Measurements from ENCODE around the gene PTPN5.
"Not testable (repeated sequence)": the region's sequence is repeated elsewhere in the genome, so short reads cannot be mapped to it uniquely, and the experiment has no call there.

Gene PTPN5

DNA sequence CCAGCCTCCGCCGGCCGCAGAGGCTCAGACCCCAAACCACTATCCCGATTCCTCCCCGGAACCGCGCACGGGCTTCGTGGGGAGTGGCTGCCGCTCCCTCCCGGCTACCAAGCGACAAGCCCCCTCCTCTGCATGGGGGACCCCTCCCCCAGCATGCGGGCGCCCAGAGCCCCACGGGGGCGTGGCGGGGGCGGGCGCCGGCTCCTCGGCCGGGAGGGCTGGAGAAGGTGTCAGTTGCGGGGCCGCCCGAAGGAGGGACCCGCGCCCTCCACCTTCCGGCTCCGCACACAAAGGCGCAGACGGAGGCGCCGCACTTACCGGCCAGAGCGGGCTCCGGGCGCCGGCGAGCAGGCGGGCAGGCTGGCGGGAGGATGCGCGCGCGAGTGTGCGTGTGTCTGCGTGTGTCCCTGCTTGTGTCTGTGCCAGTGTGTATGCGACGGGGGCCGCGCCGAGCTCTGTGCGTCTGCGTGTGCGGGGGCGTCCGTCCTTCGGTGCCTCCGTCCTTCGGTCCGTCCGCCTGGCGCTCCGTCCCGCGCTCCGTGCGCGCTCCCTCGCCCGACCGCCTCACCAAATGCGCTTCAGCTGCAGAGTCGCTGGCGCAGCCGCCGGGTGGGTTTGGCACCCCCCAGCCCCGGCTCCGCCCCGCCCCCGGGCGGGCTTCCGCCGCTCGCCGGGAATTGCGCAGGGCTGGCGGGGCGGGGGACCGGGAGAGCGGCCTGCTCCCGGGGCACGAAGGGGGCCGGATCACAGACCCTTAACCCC, at the start of gene PTPN5:
PTPN5 (minus strand) TSS at position 592 of the 762 bp plus-strand sequence. CDS start 19,840 bp downstream, outside the sequence.
- ATAC-seq = no peak
- Mint-ChIP-seq H3K4me3 (no peak within 1 kb of the TSS), H3K27ac (no peak within 1 kb of the TSS), H3K27me3 (peaks cover 63% of the 10 kb centered on the region), H3K9me3 (no peaks in the 10 kb centered on the region), H3K36me3 (no peaks in the 10 kb centered on the region), H3K4me1 (peaks cover 7% of the 10 kb centered on the region)

DNA sequence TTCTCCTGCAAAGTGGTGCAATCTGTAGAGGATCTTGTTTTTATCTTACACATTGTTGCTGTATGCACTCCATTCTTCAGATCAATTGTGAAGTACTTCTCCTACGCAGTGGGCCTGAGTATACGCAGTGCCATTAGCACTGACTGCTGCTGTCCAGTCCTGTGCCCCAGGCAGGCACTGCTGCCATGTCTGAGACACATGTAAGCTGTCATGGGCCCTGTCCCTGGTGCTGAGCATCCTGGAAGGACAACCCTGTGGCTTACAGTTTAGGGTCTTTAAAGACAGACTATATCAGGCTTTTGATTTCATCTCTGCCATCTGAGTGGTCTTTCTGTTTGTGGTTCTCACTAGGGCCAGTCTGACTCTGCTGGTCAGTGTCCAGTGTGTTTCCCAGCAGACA, 44.8 kb upstream of the PTPN5 start:
- peaks cover 46% of the 10 kb centered on the region for H3K27me3 Mint-ChIP-seq
- peaks cover 20% of the 10 kb centered on the region for H3K9me3 Mint-ChIP-seq
- H3K4me1 Mint-ChIP-seq = no peaks in the 10 kb centered on the region

DNA sequence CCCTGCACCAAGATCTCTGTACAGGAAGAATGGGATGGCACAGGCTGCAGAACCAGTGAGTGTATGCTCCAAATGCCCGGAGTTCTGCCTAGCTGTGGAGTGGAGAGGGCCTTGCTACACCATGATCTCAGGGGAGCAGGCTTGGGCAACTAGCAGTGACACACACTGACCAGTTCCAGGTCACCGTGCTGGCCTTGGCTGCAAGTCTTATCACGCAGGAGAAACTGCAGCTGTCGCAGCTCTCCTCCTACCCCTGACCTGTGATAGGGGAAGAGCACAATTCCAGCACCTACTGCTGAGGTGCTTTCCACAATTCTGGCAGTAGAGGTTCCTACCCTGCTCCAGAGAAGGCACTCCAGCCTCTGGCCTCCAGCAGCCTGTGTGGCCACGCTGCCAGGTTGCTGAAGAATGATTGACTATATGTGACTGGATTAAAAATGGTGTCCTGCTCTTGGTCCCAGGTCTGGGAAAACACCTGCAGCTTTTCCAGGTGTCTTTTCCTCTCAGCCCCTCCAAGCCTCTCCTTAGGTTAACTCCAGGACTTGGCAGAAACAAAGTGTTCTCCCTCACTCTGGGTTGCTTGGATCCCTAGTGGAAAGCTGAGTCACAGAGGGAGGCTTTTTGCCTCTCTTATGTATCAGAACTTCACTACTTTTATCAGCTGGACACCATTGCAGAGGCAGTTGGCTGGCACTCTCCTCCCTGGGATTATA, 43.3 kb upstream of the PTPN5 start:
- Mint-ChIP-seq H3K27ac (no peak overlapping the region), H3K27me3 (peaks cover 49% of the 10 kb centered on the region), H3K36me3 (peaks cover 5% of the 10 kb centered on the region), H3K4me3 (no peak overlapping the region), H3K9me3 (peaks cover 17% of the 10 kb centered on the region), H3K4me1 (no peaks in the 10 kb centered on the region)
- no peak for ATAC-seq

More for the DNA sequence above, 44.8 kb upstream of the PTPN5 start:
- peaks cover 5% of the 10 kb centered on the region for H3K36me3 Mint-ChIP-seq
- ATAC-seq = no peak
- H3K4me3 Mint-ChIP-seq = no peak overlapping the region
- H3K27ac Mint-ChIP-seq = no peak overlapping the region

DNA sequence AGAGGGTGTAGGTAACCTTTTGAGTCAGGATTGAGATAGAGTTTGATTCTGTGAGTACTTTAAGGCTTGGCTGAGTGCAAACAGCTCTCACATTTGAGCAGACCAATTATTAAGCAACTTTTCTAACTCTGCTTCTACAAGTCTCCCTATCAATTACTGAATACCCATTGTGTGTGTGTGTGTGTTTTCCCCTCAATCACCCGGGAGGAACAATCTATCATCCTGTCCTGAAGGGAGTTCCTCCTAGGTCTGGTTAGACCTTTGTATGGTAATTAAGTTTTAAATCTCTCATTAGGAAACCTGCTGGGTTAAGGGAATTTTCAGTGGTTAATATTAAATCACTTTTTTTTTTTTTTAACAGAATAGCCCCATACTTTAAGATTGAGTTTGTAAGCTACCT, 28.6 kb upstream of the PTPN5 start:
- not testable (repeated sequence) for H3K27ac Mint-ChIP-seq, H3K4me3 Mint-ChIP-seq, H3K4me1 Mint-ChIP-seq, ATAC-seq, H3K36me3 Mint-ChIP-seq, H3K27me3 Mint-ChIP-seq, H3K9me3 Mint-ChIP-seq

DNA sequence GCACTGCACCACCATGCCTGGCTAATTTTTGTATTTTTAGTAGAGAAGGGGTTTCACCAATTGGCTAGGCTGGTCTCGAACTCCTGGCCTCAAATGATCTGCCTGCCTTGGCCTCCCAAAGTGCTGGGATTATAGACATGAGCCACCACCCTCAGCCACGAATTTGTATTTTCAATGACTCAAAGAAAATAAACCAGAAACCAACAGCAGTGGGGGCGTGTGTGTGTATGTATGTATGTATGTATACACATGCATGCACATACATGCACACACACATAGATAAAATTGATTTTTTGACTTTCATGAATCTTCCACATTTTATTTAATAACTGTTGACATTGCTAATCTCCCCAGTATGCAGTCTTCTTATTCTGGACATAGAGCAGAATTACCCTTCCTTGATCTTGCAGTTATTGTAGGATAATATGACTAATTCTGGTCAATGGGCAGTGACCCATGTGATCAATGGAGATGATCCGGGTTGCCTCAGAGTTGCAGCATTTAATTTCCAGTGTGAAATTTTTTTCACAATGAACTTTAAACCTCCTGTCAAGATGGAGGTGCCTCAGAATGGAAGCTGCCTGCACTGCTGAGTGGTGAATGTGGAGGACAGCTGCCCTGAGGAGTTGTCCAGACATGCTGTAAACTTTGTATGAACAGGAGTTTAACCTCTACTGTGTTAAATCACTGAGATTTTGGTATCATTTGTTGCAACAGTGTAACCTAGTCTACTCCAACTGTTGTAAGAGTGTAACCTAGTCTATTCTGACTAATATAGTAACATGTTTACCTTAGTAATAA, 12.8 kb upstream of the PTPN5 start:
- H3K36me3 Mint-ChIP-seq = no peaks in the 10 kb centered on the region
- no peaks in the 10 kb centered on the region for H3K9me3 Mint-ChIP-seq
- no peak overlapping the region for H3K4me3 Mint-ChIP-seq
- peaks cover 17% of the 10 kb centered on the region for H3K27me3 Mint-ChIP-seq
- no peak overlapping the region for H3K27ac Mint-ChIP-seq
- no peak for ATAC-seq
- H3K4me1 Mint-ChIP-seq = no peaks in the 10 kb centered on the region

GRCh38 chr11:18802381-18803257, 11.0 kb upstream of the PTPN5 start:
- ATAC-seq = no peak

DNA sequence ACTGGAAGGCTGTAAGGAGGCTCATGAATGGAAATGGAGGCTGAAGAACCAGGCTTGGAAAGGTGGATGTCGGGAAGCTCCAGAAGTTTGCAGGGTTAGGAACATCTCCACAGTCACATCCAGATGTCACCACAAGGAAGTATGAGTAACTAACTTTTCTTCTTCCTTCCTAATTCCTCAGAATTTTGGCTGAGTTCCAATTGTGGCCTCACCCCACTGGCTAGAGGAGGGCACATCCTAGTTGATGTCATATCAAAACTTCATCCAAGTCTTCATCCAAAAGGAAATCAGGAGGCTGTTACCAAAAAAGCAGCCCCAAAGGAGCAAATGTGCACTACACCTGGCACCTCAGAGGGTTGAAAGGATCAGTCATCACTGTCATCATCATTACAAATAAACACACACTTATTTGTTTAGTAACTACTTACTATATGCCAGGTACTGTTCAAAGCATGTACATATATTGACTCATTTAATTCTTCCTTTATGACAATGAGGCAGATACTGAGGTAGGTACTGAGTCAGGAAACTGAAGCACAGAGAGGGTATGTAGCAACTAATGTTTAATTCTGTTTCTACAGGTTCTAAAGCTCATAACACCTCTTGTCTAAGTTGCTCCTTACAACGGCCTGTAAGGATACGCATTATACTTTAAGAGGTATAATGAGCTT, 7.3 kb upstream of the PTPN5 start:
- Mint-ChIP-seq H3K4me3 (no peak overlapping the region), H3K9me3 (no peaks in the 10 kb centered on the region), H3K36me3 (no peaks in the 10 kb centered on the region), H3K27ac (no peak overlapping the region), H3K27me3 (peaks cover 39% of the 10 kb centered on the region), H3K4me1 (no peaks in the 10 kb centered on the region)
- ATAC-seq = no peak

More at GRCh38 chr11:18802381-18803257, 11.0 kb upstream of the PTPN5 start:
- H3K4me3 Mint-ChIP-seq = no peak overlapping the region
- no peaks in the 10 kb centered on the region for H3K9me3 Mint-ChIP-seq
- H3K4me1 Mint-ChIP-seq = no peaks in the 10 kb centered on the region
- no peaks in the 10 kb centered on the region for H3K36me3 Mint-ChIP-seq
- H3K27ac Mint-ChIP-seq = no peak overlapping the region
- peaks cover 16% of the 10 kb centered on the region for H3K27me3 Mint-ChIP-seq

DNA sequence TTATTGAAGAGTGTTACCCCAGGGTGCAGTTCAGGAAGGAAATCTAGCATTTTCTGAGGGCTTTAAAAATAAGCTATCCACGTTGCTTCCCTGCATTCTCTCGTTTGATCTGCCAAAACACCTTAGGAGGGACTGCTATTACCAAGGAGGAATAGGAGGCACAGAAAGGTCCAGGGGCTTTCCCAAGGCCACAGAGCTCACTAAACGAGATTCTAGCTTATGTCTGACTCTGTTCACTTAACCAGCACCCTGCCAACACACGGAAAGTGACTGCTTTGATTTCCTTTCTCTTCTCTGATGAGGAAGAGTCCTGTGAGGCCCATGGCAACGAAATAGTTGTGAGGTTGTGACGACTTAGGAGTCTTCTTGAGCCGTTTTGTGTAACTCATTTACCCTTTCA, 3.4 kb upstream of the PTPN5 start:
- H3K27ac Mint-ChIP-seq = no peak overlapping the region
- H3K4me3 Mint-ChIP-seq = no peak overlapping the region
- peaks cover 7% of the 10 kb centered on the region for H3K4me1 Mint-ChIP-seq
- no peaks in the 10 kb centered on the region for H3K36me3 Mint-ChIP-seq
- no peak for ATAC-seq
- H3K9me3 Mint-ChIP-seq = no peaks in the 10 kb centered on the region
- H3K27me3 Mint-ChIP-seq = peaks cover 58% of the 10 kb centered on the region

- H3K4me3 Mint-ChIP-seq = no peak overlapping the region
- no peak for ATAC-seq
These were observed 1.2 kb upstream of the PTPN5 start for GRCh38 chr11:18792827-18793226.

GRCh38 chr11:18791969-18792628, 501 bp upstream of the PTPN5 start:
- ATAC-seq = no peak
- no peak overlapping the region for H3K4me3 Mint-ChIP-seq
- H3K4me1 Mint-ChIP-seq = peaks cover 7% of the 10 kb centered on the region
- H3K27ac Mint-ChIP-seq = no peak overlapping the region
- peaks cover 68% of the 10 kb centered on the region for H3K27me3 Mint-ChIP-seq
- no peaks in the 10 kb centered on the region for H3K9me3 Mint-ChIP-seq
- no peaks in the 10 kb centered on the region for H3K36me3 Mint-ChIP-seq

More at GRCh38 chr11:18792827-18793226, 1.2 kb upstream of the PTPN5 start:
- Mint-ChIP-seq H3K27ac (no peak overlapping the region), H3K9me3 (no peaks in the 10 kb centered on the region), H3K36me3 (no peaks in the 10 kb centered on the region), H3K4me1 (peaks cover 7% of the 10 kb centered on the region), H3K27me3 (peaks cover 70% of the 10 kb centered on the region)

DNA sequence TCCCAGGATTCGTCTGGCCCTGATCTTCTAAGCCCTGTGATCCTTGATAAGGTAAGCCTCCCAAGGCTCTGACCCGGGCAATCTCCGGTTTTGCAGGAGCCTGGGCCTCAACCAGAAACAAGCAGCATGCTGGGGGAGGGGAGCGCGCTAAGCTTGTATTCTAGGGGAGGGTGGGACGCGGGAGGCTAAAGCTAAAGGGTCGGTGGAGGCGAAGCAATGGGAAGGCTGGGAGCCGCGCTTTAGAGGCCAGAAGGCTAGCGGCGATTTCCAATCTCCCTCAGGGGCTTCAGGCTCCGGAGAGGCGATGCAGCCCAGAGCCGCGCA, 753 bp downstream of the PTPN5 start:
- Mint-ChIP-seq H3K27me3 (peaks cover 63% of the 10 kb centered on the region), H3K9me3 (no peaks in the 10 kb centered on the region), H3K27ac (no peak overlapping the region), H3K4me1 (peaks cover 7% of the 10 kb centered on the region), H3K36me3 (no peaks in the 10 kb centered on the region), H3K4me3 (no peak overlapping the region)
- ATAC-seq = no peak

GRCh38 chr11:18789942-18790341, 1.7 kb downstream of the PTPN5 start:
- Mint-ChIP-seq H3K9me3 (no peaks in the 10 kb centered on the region), H3K4me1 (peaks cover 7% of the 10 kb centered on the region), H3K27me3 (peaks cover 62% of the 10 kb centered on the region), H3K36me3 (no peaks in the 10 kb centered on the region), H3K4me3 (no peak overlapping the region), H3K27ac (no peak overlapping the region)
- ATAC-seq = peak; percentile 27

DNA sequence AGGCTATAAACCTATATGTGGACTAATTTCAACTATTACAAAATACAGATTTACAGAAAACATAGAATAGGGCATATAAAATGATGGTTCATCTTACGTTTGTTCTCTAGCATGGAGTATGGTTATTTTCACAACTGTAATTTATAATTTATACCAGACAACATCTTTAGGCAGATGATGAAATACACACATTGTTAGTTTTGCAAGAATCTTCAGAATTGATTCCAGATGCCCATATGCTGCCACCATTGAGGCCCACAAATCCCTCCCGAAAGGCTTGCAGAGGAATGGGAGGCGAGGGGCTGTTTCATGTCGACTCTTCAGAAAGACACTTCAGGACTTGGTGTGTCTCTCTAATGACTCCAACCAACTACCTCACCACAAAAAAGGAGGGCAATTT, 6.2 kb downstream of the PTPN5 start:
- Mint-ChIP-seq H3K27me3 (peaks cover 40% of the 10 kb centered on the region), H3K9me3 (no peaks in the 10 kb centered on the region), H3K4me3 (no peak overlapping the region), H3K36me3 (no peaks in the 10 kb centered on the region), H3K27ac (no peak overlapping the region), H3K4me1 (no peaks in the 10 kb centered on the region)
- no peak for ATAC-seq

DNA sequence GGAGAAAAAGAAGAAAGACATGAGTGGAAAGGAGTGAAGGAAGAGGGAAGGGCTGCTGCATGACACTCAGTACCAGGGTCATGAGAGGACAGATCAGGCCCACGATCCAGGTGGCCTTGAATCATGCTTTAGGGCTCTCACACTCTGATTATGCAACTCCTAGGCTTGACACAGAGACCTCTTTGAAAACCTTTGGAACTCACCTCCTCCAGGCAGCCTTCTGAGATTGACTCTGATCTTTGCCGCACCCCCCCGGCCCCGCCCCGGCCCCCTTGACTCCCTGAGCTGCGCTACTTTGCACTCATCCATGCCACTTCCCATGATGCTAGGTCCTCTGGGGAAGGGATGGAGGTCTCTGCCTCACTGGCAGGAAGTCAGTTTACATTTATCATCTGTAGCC, 10.7 kb downstream of the PTPN5 start:
- no peaks in the 10 kb centered on the region for H3K36me3 Mint-ChIP-seq
- H3K4me3 Mint-ChIP-seq = no peak overlapping the region
- peaks cover 15% of the 10 kb centered on the region for H3K27me3 Mint-ChIP-seq
- no peaks in the 10 kb centered on the region for H3K4me1 Mint-ChIP-seq
- H3K9me3 Mint-ChIP-seq = no peaks in the 10 kb centered on the region
- H3K27ac Mint-ChIP-seq = no peak overlapping the region
- ATAC-seq = no peak
